Activated naive CD4-positive, alpha-beta T cell treated with anti-CD3 and anti-CD28 coated beads, Interleukin-2, amount 50 U/mL, for 24 hours (primary cell): ENCODE data around the gene CDHR1.

Source experiments
- H3K27ac Mint-ChIP-seq: one replicate; pipeline ENCODE4 v1.8.0; 2021; ENCODE audit warnings: mild to moderate bottlenecking, mixed read lengths
- H3K27me3 Mint-ChIP-seq: one replicate; pipeline ENCODE4 v1.8.0; 2021; ENCODE audit warnings: mixed read lengths
- H3K36me3 Mint-ChIP-seq: one replicate; pipeline ENCODE4 v1.8.0; 2021; ENCODE audit warnings: mixed read lengths
- H3K4me1 Mint-ChIP-seq: one replicate; pipeline ENCODE4 v1.8.0; 2021; ENCODE audit warnings: mixed read lengths
- H3K4me3 Mint-ChIP-seq: one replicate; pipeline ENCODE4 v1.8.0; 2021; ENCODE audit warnings: mild to moderate bottlenecking, mixed read lengths
- H3K9me3 Mint-ChIP-seq: one replicate; pipeline ENCODE4 v1.8.0; 2021; ENCODE audit warnings: mixed read lengths

The CDHR1 gene

DNA sequence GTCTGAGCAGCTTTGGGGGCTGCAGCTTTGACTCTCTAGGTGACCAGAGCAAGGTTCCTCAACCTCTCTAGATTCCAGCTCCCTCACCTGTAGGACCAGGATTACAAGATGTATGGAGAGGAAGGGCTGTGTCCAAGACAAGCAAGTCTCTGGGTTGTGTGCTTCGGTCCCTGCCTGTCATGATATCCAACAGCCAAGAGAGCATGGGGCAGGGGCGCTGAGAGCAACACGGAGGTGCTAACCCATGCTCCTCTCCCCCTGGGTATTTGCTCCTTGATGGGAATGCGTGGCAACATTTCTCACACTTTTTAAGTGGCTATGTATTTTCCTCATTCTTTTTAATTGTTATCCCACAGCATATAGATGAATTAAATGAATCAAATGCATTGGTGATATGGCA is 10.3 kb downstream of the CDHR1 start:
- Mint-ChIP-seq H3K4me3 (no peak overlapping the region), H3K4me1 (no peaks in the 10 kb centered on the region), H3K27ac (no peak overlapping the region), H3K9me3 (no peaks in the 10 kb centered on the region), H3K27me3 (no peaks in the 10 kb centered on the region), H3K36me3 (no peaks in the 10 kb centered on the region)

DNA sequence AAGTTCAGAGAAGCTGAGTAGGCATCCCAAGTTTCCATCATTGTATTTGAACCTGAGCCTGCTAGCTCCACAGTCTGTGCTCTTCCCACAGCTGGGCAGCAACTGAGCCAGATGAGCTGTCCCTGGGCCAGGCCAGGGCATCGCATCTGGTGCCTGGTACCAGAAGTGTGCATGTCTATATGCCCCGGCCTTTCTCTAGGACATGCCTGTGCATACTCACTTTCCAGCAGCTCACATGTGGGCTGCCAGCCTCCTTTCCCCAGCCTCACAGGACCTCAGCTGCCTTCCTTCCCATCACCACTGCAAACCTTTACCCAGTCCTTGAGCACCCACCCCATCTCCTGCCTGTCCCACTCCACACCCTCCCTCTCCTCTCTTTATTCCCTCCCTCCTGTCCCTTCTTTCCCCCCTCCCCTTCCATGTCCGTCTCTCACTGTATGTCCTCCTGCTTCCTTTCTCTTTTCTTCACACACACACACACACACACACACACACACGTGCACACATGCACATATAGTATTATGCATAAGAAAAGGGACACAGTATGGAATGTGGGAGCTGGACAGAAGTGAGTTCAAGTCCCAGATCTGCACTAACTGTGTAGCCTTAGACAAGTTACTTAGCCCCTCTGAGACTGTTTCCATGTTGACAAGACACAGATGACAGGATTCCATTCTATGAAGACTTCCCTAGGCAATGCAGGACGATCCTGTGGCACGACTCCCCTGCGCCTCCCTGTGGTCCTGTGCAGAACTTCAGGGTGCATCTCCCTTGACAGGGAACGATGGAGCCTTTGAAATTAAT is 10.9 kb downstream of the CDHR1 start:
- Mint-ChIP-seq H3K27ac (no peak overlapping the region), H3K27me3 (no peaks in the 10 kb centered on the region), H3K4me1 (no peaks in the 10 kb centered on the region), H3K4me3 (no peak overlapping the region), H3K9me3 (no peaks in the 10 kb centered on the region), H3K36me3 (no peaks in the 10 kb centered on the region)

GRCh38 chr10:84205853-84206525 is 11.7 kb downstream of the CDHR1 start:
- no peaks in the 10 kb centered on the region for H3K36me3 Mint-ChIP-seq
- H3K27me3 Mint-ChIP-seq = peaks cover 1% of the 10 kb centered on the region
- H3K4me1 Mint-ChIP-seq = no peaks in the 10 kb centered on the region
- no peaks in the 10 kb centered on the region for H3K9me3 Mint-ChIP-seq
- H3K27ac Mint-ChIP-seq = no peak overlapping the region
- H3K4me3 Mint-ChIP-seq = no peak overlapping the region

GRCh38 chr10:84208023-84208422 is 13.7 kb downstream of the CDHR1 start:
- no peaks in the 10 kb centered on the region for H3K36me3 Mint-ChIP-seq
- no peaks in the 10 kb centered on the region for H3K9me3 Mint-ChIP-seq
- no peaks in the 10 kb centered on the region for H3K4me1 Mint-ChIP-seq
- no peak overlapping the region for H3K27ac Mint-ChIP-seq
- peaks cover 1% of the 10 kb centered on the region for H3K27me3 Mint-ChIP-seq
- no peak overlapping the region for H3K4me3 Mint-ChIP-seq

DNA sequence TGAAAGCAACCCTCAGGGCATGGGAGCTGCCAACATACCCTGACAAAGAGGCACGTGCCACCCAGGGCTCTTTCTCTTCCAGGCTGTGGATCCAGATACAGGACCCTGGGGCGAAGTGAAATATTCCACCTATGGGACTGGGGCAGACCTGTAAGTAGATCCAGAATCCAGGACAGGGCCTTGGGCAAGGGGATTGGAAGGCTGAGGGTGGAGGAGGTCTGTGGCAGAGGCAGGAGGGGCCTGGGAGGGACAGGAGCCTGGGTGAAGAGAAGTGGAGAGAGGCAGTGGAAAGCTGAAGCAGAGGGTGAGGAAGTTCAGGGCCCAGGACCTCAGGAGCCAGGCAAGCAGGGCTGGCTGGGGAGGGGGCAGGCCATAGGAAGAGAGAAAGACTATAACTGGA is 17.2 kb downstream of the CDHR1 start:
- Mint-ChIP-seq H3K36me3 (no peaks in the 10 kb centered on the region), H3K4me1 (no peaks in the 10 kb centered on the region), H3K27me3 (peaks cover 1% of the 10 kb centered on the region), H3K27ac (peak overlapping the region; percentile 76), H3K9me3 (no peaks in the 10 kb centered on the region), H3K4me3 (no peak overlapping the region)

DNA sequence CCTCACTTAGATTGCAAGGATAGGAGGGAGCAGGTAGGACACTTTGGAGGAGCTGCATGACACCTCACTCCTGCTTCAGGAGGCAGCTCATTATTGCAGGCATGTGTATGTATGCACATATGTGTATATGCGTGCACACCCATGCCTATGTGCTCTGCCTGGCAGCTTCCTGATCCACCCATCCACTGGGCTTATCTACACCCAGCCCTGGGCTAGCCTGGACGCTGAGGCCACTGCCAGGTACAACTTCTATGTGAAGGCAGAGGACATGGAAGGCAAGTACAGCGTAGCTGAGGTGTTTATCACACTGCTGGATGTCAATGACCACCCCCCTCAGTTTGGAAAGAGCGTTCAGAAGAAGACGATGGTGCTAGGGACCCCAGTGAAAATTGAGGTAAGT is 17.7 kb downstream of the CDHR1 start:
- Mint-ChIP-seq H3K9me3 (no peaks in the 10 kb centered on the region), H3K27ac (no peak overlapping the region), H3K4me3 (no peak overlapping the region), H3K27me3 (peaks cover 1% of the 10 kb centered on the region), H3K4me1 (no peaks in the 10 kb centered on the region), H3K36me3 (no peaks in the 10 kb centered on the region)

GRCh38 chr10:84213076-84213475 is 18.7 kb downstream of the CDHR1 start:
- Mint-ChIP-seq H3K9me3 (no peaks in the 10 kb centered on the region), H3K4me1 (no peaks in the 10 kb centered on the region), H3K27me3 (peaks cover 1% of the 10 kb centered on the region), H3K4me3 (no peak overlapping the region), H3K36me3 (no peaks in the 10 kb centered on the region), H3K27ac (no peak overlapping the region)

DNA sequence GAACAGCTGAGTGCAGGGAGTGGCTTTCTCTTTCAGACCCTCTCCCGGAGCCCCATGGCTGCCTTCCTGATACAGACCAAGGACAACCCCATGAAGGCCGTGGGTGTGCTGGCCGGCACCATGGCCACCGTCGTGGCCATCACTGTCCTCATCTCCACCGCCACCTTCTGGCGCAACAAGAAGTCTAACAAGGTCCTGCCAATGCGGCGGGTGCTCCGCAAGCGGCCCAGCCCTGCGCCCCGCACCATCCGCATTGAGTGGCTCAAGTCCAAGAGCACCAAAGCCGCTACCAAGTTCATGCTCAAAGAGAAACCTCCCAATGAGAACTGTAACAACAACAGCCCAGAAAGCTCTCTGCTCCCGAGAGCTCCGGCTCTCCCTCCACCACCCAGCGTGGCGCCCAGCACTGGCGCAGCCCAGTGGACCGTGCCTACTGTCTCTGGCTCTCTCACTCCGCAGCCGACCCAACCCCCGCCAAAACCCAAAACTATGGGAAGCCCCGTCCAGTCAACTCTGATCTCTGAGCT is 19.8 kb downstream of the CDHR1 start:
- Mint-ChIP-seq H3K4me3 (no peak overlapping the region), H3K27ac (no peak overlapping the region), H3K4me1 (no peaks in the 10 kb centered on the region), H3K36me3 (no peaks in the 10 kb centered on the region), H3K9me3 (no peaks in the 10 kb centered on the region), H3K27me3 (peaks cover 1% of the 10 kb centered on the region)

DNA sequence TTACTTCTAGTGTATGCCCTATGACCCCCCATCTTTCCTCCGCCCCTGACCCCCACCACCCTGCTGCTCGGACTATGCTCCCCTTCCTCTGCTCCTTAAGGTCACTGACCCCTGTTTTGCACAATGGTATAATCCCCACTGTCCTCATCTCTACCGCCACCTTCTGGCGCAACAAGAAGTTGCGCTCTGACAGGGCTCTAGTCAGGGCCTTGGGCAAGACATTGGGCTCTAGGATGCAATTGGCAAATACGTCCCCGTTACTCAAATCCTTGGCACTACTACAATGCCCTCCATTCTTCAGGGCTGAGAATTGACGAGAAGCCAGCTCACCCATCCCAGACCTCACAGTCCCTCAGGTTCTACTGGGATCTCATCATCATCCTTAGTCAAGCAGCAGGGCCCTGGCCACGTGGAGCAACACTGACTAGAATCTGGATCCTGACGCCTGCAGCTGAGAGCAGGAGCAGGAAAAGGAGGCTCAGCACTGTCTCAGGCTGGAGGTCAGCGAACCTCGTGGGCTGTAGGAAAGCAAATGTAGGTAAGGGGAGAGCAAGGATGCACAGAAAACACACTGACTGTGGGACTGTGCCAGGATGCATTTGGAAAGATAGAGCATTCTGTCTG is 20.4 kb downstream of the CDHR1 start:
- peaks cover 1% of the 10 kb centered on the region for H3K27me3 Mint-ChIP-seq
- no peak overlapping the region for H3K27ac Mint-ChIP-seq
- no peaks in the 10 kb centered on the region for H3K36me3 Mint-ChIP-seq
- H3K9me3 Mint-ChIP-seq = no peaks in the 10 kb centered on the region
- no peak overlapping the region for H3K4me3 Mint-ChIP-seq
- H3K4me1 Mint-ChIP-seq = no peaks in the 10 kb centered on the region

- H3K36me3 Mint-ChIP-seq = no peaks in the 10 kb centered on the region
- no peaks in the 10 kb centered on the region for H3K4me1 Mint-ChIP-seq
- no peak overlapping the region for H3K27ac Mint-ChIP-seq
- H3K9me3 Mint-ChIP-seq = no peaks in the 10 kb centered on the region
- no peak overlapping the region for H3K4me3 Mint-ChIP-seq
- peaks cover 3% of the 10 kb centered on the region for H3K27me3 Mint-ChIP-seq
Observed at GRCh38 chr10:84216834-84217233, 22.5 kb downstream of the CDHR1 start.

GRCh38 chr10:84217746-84218145 is 23.4 kb downstream of the CDHR1 start:
- Mint-ChIP-seq H3K4me3 (no peak overlapping the region), H3K27me3 (peaks cover 8% of the 10 kb centered on the region), H3K36me3 (no peaks in the 10 kb centered on the region), H3K9me3 (no peaks in the 10 kb centered on the region), H3K27ac (no peak overlapping the region), H3K4me1 (no peaks in the 10 kb centered on the region)

GRCh38 chr10:84221916-84222315 is 27.6 kb downstream of the CDHR1 start:
- H3K36me3 Mint-ChIP-seq = no peaks in the 10 kb centered on the region
- no peak overlapping the region for H3K27ac Mint-ChIP-seq
- no peaks in the 10 kb centered on the region for H3K9me3 Mint-ChIP-seq
- no peaks in the 10 kb centered on the region for H3K4me1 Mint-ChIP-seq
- H3K27me3 Mint-ChIP-seq = peaks cover 22% of the 10 kb centered on the region
- H3K4me3 Mint-ChIP-seq = no peak overlapping the region

GRCh38 chr10:84224411-84225028 is 30.2 kb downstream of the CDHR1 start:
- Mint-ChIP-seq H3K36me3 (no peaks in the 10 kb centered on the region), H3K4me3 (no peak overlapping the region), H3K27me3 (peaks cover 24% of the 10 kb centered on the region), H3K4me1 (no peaks in the 10 kb centered on the region), H3K27ac (no peak overlapping the region), H3K9me3 (no peaks in the 10 kb centered on the region)

GRCh38 chr10:84225427-84226173 is 31.3 kb downstream of the CDHR1 start, which contains the start of gene LRIT2:
Gene LRIT2 (minus strand): TSS chr10:84225544. CDS start chr10:84225520, 24 bp downstream.
- Mint-ChIP-seq H3K27ac (no peak within 1 kb of the TSS), H3K4me1 (no peaks in the 10 kb centered on the region), H3K27me3 (peaks cover 28% of the 10 kb centered on the region), H3K36me3 (no peaks in the 10 kb centered on the region), H3K4me3 (no peak within 1 kb of the TSS), H3K9me3 (no peaks in the 10 kb centered on the region)

GRCh38 chr10:84226616-84227015 is 32.3 kb downstream of the CDHR1 start:
- Mint-ChIP-seq H3K9me3 (no peaks in the 10 kb centered on the region), H3K36me3 (no peaks in the 10 kb centered on the region), H3K4me1 (no peaks in the 10 kb centered on the region), H3K27ac (no peak overlapping the region), H3K27me3 (peaks cover 27% of the 10 kb centered on the region), H3K4me3 (no peak overlapping the region)
